HL-60 (cell line): ENCODE results near the gene E2F4.

ENCODE experiments used
- DNase-seq, 2 experiments: peaks; one replicate each; pipeline ENCODE4 v3.0.0-alpha.2; 2010 to 2020; ENCODE audit warnings: low read depth in 1 of 2, low spot score in 1 of 2
- H3K27ac ChIP-seq: fragments of 250-450 bp; sonication (Bioruptor Pico); replicated peaks from 2 replicates; pipeline ENCODE4 v1.5.1; 2020; ENCODE audit warnings: mild to moderate bottlenecking, moderate library complexity
- H3K27me3 ChIP-seq: fragments of 250-450 bp; sonication (Bioruptor Pico); 2 replicates; pipeline ENCODE4 v1.5.1; 2021; ENCODE audit warnings: mild to moderate bottlenecking, moderate library complexity; ENCODE audit not compliant: insufficient read depth, poor library complexity, severe bottlenecking
- H3K4me3 ChIP-seq: replicated peaks from 2 replicates; pipeline ENCODE4 v1.5.1; 2011; ENCODE audit warnings: mild to moderate bottlenecking, control low read depth, low read length; ENCODE audit not compliant: insufficient read depth
- CTCF ChIP-seq: IDR thresholded peaks from one replicate; pipeline ENCODE4 v1.5.1; 2011; ENCODE audit warnings: low read length, control low read depth, inconsistent platforms; ENCODE audit not compliant: insufficient read depth
- GABPA ChIP-seq: IDR thresholded peaks from 2 replicates; pipeline ENCODE4 v1.6.1; 2012; ENCODE audit warnings: low read depth
- POLR2AphosphoS5 ChIP-seq: IDR thresholded peaks from 2 replicates; pipeline ENCODE4 v1.6.1; 2012; ENCODE audit warnings: low read depth
- REST ChIP-seq: IDR thresholded peaks from 2 replicates; pipeline ENCODE4 v1.6.1; 2012; ENCODE audit warnings: low read depth; ENCODE audit not compliant: insufficient replicate concordance
- SPI1 ChIP-seq: IDR thresholded peaks from 2 replicates; pipeline ENCODE4 v1.6.1; 2012; ENCODE audit warnings: low read depth, mild to moderate bottlenecking, borderline replicate concordance

E2F4 gene

GRCh38 chr16:67209565-67209964, 17.6 kb downstream of the E2F4 start:
- Histone ChIP-seq H3K4me3 (no peak overlapping the region), H3K27ac (no peak overlapping the region), H3K27me3 (no peaks in the 10 kb centered on the region)
- TF ChIP-seq REST (no peak), GABPA (no peak), POLR2AphosphoS5 (no peak), SPI1 (no peak), CTCF (no peak)
- no peak for DNase-seq

- H3K4me3 ChIP-seq, result no peak overlapping the region
- TF ChIP-seq GABPA (no peak), REST (no peak), POLR2AphosphoS5 (no peak), CTCF (no peak), SPI1 (no peak)
- DNase-seq, result no peak
- H3K27ac ChIP-seq, result no peak overlapping the region
- no peaks in the 10 kb centered on the region for H3K27me3 ChIP-seq
Measured at GRCh38 chr16:67210069-67210937, 18.3 kb downstream of the E2F4 start.

- TF ChIP-seq POLR2AphosphoS5, result no peak
- TF ChIP-seq CTCF, result no peak
- TF ChIP-seq GABPA, result no peak
- TF ChIP-seq SPI1, result no peak
- no peak for TF ChIP-seq REST
- DNase-seq, result no peak
- Histone ChIP-seq H3K27ac (no peak overlapping the region), H3K4me3 (no peak overlapping the region), H3K27me3 (no peaks in the 10 kb centered on the region)
Measured at GRCh38 chr16:67211674-67212073, 19.7 kb downstream of the E2F4 start.
